ENCODE results near the gene GGN. TPM values are rescaled to one million over a fixed set of nuclear protein-coding genes. Genes with fewer than 3 reads are reported as not detected.

The GGN gene
- total RNA-seq, 4 donors from 2014 or later, result 0.33 to 2.2 (median 0.91) TPM; not detected in 1

DNA sequence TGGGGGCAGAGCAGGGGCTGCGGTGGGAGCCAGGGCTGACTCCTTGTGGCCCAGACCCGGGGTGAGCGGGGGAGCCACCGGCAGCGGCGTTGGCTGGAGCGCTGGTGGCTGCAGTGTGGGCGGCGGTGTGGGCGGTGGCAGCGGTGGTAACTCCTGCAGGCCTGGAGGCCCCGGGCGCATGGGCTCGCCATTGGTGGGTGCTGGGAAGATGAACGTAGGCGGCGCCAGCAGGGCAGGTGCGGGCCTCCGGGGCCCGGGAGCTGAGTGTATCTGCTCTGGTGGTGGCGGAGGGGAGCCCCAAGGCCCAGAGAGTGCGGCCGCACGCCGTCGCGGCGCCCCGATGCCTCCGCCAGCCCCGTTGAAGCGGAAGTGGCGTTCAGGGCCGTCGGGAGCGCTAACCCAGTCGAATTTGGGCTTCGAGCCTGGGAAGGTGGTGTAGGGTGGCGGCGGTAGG lies 2.0 kb downstream of the GGN start:
- intact Hi-C loops (cut with DNase I), result no loop called here
- Histone ChIP-seq H3K27me3 (peaks cover 0 to 80% (median 4%) of the 10 kb centered on the region in 4 donors), H3K36me3 (peaks cover 34 to 57% (median 56%) of the 10 kb centered on the region in 4 donors), H3K4me3 (no peak overlapping the region), H3K4me1 (peaks cover 33 to 47% (median 43%) of the 10 kb centered on the region in 4 donors), H3K9me3 (no peaks in the 10 kb centered on the region), H3K27ac (replicated peaks in 1 of 4) (no peak overlapping the region)
- 69% methylated on average over 40 of the region's 40 CpGs for WGBS
- TF ChIP-seq, protein P1, sequence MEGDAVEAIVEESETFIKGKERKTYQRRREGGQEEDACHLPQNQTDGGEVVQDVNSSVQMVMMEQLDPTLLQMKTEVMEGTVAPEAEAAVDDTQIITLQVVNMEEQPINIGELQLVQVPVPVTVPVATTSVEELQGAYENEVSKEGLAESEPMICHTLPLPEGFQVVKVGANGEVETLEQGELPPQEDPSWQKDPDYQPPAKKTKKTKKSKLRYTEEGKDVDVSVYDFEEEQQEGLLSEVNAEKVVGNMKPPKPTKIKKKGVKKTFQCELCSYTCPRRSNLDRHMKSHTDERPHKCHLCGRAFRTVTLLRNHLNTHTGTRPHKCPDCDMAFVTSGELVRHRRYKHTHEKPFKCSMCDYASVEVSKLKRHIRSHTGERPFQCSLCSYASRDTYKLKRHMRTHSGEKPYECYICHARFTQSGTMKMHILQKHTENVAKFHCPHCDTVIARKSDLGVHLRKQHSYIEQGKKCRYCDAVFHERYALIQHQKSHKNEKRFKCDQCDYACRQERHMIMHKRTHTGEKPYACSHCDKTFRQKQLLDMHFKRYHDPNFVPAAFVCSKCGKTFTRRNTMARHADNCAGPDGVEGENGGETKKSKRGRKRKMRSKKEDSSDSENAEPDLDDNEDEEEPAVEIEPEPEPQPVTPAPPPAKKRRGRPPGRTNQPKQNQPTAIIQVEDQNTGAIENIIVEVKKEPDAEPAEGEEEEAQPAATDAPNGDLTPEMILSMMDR (IDR thresholded peaks at IDR 0.05), result no peak
- TF ChIP-seq POLR2AphosphoS5 (IDR thresholded peaks at IDR 0.05) (no peak), POLR2A (IDR thresholded peaks at IDR 0.05; ENCODE audit: low read depth) (no peak), EP300 (IDR thresholded peaks at IDR 0.05) (no peak)
- DNase-seq (ENCODE audit: extremely low spot score), result no peak

DNA sequence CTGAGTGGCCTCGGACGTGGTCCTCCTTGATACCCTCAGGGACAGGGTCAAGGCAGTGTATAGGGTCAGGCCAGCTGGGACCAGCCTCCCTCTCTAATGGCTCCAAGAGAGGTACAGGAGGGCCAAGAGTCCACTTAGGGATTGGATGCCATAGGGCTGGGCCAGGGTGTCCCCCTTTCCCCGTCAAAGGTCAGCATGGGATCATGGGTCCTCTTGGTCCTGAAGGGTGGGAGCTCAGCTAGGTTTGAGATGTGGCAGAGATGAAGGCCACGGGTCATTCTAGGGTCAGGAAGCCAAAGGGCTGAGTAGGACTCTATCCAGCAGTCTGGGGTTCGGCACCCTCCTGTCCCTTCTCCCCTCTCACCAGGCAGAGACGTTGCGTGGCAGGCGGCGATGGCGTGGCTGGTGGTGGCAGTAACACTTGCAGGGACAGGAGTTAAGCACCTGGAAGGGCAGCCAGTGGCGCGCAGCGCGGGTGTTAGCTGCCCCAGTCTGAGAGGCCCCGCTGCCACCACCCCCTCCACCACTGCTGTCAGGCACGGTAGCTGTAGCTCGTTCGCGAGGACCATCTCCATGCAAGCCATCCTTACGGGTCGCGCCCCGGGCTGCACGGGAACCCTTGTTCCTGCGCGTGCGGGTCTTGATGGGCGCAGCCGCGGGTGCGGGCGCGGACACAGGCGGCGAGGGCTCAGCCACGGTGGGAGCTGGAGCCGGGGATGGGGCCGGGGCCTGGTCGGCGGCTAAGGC lies 2.6 kb downstream of the GGN start:
- Histone ChIP-seq H3K9me3 (no peaks in the 10 kb centered on the region), H3K36me3 (peaks cover 38 to 63% (median 62%) of the 10 kb centered on the region in 4 donors), H3K4me3 (no peak overlapping the region), H3K27me3 (peaks cover 0 to 80% (median 4%) of the 10 kb centered on the region in 4 donors), H3K27ac (replicated peaks in 1 of 4) (no peak overlapping the region), H3K4me1 (peaks cover 33 to 46% (median 43%) of the 10 kb centered on the region in 4 donors)
- DNase-seq (ENCODE audit: extremely low spot score), result no peak
- TF ChIP-seq EP300 (IDR thresholded peaks at IDR 0.05), result no peak
- no peak for TF ChIP-seq POLR2A (IDR thresholded peaks at IDR 0.05; ENCODE audit: low read depth)
- no peak for TF ChIP-seq POLR2AphosphoS5 (IDR thresholded peaks at IDR 0.05)
- TF ChIP-seq, protein P1 (IDR thresholded peaks at IDR 0.05), result no peak
- WGBS, result 77% methylated on average over 32 of the region's 40 CpGs
- intact Hi-C loops (cut with DNase I), result no loop called here

DNA sequence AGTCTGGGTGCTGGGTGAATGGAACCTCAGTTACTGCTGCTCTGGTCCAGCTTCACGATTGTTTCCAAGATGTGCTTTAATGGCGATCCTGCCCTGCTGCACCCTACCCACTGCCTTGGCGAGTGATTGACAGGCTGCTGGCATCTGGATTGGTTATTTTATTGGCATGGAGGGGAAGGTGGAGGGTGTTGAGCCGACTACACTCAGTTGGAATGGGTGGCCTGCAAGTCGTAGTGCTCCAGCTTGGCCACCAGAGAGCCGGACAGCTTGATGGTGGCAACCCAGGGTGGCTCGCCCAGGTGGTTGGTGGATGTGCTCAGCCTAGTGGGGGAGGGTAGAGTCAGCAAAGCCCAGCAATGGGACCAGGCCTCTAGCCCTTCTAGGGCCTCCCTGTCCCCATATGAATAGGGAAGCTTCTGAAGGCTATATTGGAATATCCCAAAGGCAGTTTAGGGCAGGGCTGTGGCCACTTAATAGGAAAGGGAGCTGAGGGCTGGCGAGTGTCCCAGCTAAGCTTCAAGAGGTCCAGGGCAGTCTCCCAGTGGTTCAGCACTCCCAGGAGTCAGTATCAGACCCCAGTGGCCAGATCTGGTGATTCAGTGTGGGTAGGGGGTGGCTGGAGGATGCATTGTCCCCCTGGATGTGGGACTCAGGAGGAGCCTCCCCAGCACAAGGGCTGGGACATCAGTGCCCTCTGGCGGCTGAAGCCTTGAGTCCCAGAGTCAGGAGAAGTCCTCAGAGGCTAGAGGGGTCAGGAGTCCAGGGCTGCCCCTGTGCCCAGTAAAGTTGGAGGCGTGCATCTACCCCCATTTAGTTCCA lies 3.4 kb downstream of the GGN start:
- H3K36me3 ChIP-seq, result peaks cover 38 to 71% (median 70%) of the 10 kb centered on the region in 4 donors
- 89% methylated on average over 7 of the region's 10 CpGs for WGBS

DNA sequence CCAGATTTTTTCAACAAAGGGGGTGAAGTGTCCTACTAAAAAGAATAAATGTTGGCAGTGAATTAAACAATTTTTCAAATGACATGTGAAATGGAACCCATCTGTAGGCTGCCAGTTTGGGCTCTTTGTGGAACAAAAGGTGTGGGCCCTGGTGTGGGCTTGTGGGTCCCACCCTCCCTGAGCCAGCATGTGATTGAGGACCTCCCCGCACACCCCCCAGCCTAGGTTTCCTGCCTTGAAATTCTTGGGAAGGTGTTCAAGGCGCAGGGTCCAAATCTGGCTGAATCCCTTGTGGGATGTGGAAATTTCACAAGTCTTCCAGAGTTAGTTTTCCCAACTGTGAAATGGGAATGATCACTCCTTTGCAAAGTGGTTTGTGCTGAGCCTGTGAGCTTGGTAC lies 4.1 kb downstream of the GGN start:
- WGBS, result 89% methylated on average over 2 of the region's 2 CpGs
- H3K36me3 ChIP-seq, result peaks cover 43 to 78% (median 77%) of the 10 kb centered on the region in 4 donors
- peaks cover 0 to 74% (median 4%) of the 10 kb centered on the region in 4 donors for H3K27me3 ChIP-seq
- H3K27ac ChIP-seq (replicated peaks in 1 of 4), result no peak overlapping the region
- H3K4me3 ChIP-seq, result no peak overlapping the region
- DNase-seq (ENCODE audit: extremely low spot score), result no peak
- peaks cover 26 to 34% (median 33%) of the 10 kb centered on the region in 4 donors for H3K4me1 ChIP-seq
- H3K9me3 ChIP-seq, result no peaks in the 10 kb centered on the region
- no peak for TF ChIP-seq EP300 (IDR thresholded peaks at IDR 0.05)
- TF ChIP-seq, protein P1 (IDR thresholded peaks at IDR 0.05), result no peak
- no peak for TF ChIP-seq POLR2A (IDR thresholded peaks at IDR 0.05; ENCODE audit: low read depth)
- no peak for TF ChIP-seq POLR2AphosphoS5 (IDR thresholded peaks at IDR 0.05)
- intact Hi-C loops (cut with DNase I), result no loop called here

More for the DNA sequence above, 3.4 kb downstream of the GGN start:
- intact Hi-C loops (cut with DNase I), result no loop called here
- H3K9me3 ChIP-seq, result no peaks in the 10 kb centered on the region
- peaks cover 33 to 39% (median 39%) of the 10 kb centered on the region in 4 donors for H3K4me1 ChIP-seq
- H3K27ac ChIP-seq (replicated peaks in 1 of 4), result no peak overlapping the region
- DNase-seq (ENCODE audit: extremely low spot score), result no peak
- TF ChIP-seq POLR2AphosphoS5 (IDR thresholded peaks at IDR 0.05) (no peak), POLR2A (IDR thresholded peaks at IDR 0.05; ENCODE audit: low read depth) (no peak), EP300 (IDR thresholded peaks at IDR 0.05) (no peak)
- TF ChIP-seq, protein P1 (IDR thresholded peaks at IDR 0.05), result no peak
- no peak overlapping the region for H3K4me3 ChIP-seq
- H3K27me3 ChIP-seq, result peaks cover 0 to 80% (median 4%) of the 10 kb centered on the region in 4 donors

All from esophagus muscularis mucosa (tissue), 4 donors.